HG02571 (cell line): ENCODE results near the gene LGALS8.
"Not testable (repeated sequence)": the region's sequence is repeated elsewhere in the genome, so short reads cannot be mapped to it uniquely, and the experiment has no call there.

Experiments
- ATAC-seq: cut with Tn5 transposase; IDR thresholded peaks from one replicate; pipeline ENCODE4 v1.9.1; 2021; ENCODE audit warnings: mild to moderate bottlenecking, moderate library complexity; ENCODE audit not compliant: unreplicated experiment

Gene LGALS8

DNA sequence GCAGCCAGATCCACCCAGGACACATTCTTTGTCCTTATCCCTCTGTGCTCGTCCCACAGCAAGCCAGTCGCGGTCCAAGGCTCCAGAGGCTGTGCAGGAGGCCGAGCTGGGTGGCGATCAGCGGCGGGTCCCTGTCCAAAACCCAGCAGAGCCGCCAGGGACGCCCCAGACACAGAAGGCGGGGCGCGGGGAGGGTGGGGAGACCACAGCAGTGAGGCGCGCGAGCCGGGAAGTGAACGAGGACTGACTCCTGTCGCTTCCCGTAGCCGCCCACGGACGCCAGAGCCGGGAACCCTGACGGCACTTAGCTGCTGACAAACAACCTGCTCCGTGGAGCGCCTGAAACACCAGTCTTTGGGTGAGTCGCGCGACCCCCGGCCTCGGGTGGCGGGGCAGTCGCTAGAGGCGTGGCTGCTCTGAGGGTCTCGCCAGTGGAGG lies at the start of gene LGALS8:
Gene LGALS8 (plus strand): TSS at position 279 of the 438 bp plus-strand sequence. CDS start 2,089 bp downstream, outside the sequence.
- ATAC-seq: peak; percentile 70

DNA sequence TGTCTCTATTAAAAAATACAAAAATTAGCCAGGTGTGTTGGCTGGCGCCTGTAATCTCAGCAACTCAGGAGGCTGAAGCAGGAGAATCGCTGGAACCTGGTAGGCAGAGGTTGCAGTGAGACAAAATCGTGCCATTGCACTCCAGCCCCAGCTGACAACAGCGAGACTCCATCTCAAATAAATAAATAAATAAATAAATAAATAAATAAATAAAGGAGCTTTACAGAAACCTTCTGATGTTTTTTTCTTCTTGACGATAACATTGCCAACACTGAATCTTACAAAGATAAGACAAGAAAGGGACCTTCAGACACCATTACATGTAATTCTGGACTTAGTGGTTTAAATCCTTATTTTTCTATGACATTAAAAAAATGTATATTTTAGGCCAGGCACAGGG lies 47.8 kb upstream of the LGALS8 start:
- ATAC-seq: no peak

DNA sequence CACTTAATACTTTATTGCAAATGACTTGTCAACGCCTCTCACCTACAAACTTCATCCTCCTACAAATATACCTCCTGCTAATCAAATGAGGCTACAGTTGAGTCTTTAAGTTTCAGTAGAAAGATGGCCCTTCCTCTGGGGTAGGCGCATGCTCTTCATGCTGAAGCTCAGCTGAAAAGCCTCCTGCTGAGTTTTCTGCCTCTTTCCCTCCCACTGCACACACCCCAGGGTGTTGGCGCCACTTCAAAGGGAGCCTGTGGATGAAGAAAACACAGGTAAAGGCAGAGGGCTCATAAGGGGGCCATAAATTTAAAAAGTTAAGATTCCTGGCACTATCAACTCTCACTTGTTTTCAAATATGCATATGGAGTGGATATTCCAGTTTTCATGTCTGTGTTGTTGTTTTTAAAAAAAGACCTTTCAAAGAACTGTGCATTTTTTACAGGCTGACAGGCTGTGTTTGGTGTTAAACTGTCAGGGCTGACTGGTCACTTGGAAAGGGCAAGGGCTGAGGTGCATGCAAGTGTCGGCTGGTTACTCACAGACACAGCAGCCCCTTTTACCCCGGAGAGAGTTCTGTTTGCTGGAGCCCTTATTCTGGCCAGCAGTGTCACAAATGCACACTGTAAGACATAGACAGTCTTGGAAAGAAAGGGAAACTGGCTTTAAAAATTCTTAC lies 42.9 kb upstream of the LGALS8 start:
- ATAC-seq: no peak

DNA sequence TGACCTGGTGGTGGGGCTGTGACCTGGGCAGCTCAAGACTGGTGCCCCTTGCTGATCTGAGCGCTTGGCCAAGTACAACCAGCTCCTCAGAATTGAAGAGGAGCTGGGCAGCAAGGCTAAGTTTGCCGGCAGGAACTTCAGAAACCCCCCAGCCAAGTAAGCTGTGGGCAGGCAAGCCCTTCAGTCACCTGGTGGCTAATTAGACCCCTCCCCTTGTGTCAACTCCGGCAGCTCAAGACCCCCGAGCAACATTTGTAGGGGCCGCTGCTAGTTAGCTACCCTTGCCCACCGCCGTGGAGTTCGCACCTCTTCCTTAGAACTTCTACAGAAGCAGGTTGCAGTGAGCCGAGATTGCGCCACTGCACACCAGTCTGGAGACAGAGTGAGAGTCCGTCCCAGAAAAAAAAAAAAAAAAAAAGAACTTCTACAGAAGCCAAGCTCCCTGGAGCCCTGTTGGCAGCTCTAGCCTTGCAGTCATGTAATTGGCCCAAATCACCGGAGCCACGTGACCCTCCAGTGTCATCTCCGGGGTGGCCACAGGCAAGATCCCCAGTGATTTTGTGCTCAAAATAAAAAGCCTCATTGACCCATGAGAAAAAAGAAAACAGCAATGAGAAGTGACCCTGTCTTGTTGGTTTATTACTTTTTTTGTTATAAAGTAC lies 39.3 kb upstream of the LGALS8 start:
- ATAC-seq: no peak

DNA sequence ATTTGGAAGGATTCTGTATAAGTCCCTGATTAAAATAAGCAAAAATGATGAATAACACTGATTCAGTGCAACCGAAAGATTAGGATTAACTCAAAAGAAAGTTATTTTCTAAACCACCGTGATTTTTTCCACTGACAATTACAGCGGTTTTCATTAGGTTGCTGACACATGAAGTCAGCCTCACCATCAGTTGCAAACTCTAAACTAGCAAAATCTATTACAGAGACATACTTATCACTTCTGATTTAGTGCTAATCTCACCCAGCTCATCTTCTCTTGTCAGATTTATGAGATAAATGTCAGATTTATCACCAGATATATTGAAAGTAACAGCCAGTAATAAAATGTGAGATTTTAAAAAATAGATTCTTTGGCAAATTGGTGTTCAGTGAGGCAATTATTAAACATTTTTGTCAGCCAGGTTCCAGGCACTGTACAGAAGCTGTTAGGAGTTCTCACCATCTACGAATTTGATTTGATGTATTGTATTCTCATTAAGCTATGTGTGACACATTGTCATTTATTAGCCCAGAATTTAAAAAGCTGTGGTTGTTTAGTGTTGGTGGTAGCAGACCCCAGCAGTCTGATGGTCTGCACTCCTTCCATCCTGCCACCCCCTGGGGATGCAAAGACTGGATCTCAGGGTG lies 37.3 kb upstream of the LGALS8 start:
- no peak for ATAC-seq

DNA sequence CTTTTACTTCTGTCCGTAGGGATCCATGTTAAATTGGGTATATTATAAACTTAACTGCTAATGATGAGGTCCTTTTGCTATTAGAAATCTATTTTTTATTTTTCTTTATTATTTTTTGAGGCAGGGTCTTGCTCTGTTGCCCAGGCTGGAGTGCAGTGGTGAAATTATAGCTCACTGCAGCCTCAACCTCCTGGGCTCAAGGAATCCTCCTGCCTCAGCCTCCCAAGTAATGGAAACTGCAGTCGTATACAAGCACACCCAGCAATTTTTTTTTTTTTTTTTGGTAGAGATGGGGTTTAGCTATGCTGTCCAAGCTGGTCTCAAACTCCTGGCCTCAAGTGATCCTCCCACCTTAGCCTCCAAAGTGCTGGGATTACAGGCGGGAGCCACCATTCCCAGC lies 34.6 kb upstream of the LGALS8 start:
- ATAC-seq: not testable (repeated sequence)

DNA sequence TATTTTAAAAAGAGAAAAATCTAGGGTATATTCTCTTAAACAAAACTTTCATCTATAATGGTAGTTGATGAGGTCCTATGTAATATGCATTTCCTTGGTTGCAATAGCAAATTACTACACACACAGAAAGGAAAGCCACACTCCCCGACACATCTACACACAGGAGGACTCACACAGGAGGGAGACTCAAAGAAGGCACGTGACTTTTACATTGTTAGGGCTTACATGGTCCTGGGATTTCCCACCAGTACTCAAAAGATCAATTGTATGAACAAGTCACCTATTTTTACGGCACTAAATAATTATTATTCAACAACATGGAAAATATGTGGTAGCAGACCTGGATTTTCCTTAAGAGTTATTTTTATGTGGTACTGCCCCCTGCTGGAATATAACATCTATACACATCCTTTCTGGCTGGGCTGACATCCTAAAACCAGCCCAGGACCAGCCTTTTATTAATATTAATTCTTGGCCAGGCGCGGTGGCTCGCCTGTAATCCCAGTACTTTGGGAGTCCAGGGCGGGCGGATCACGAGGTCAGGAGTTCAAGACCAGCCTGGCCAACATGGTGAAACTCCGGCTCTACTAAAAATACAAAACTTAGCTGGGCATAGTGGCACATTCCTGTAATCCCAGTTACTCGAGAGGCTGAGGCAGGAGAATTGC lies 33.9 kb upstream of the LGALS8 start:
- no peak for ATAC-seq

DNA sequence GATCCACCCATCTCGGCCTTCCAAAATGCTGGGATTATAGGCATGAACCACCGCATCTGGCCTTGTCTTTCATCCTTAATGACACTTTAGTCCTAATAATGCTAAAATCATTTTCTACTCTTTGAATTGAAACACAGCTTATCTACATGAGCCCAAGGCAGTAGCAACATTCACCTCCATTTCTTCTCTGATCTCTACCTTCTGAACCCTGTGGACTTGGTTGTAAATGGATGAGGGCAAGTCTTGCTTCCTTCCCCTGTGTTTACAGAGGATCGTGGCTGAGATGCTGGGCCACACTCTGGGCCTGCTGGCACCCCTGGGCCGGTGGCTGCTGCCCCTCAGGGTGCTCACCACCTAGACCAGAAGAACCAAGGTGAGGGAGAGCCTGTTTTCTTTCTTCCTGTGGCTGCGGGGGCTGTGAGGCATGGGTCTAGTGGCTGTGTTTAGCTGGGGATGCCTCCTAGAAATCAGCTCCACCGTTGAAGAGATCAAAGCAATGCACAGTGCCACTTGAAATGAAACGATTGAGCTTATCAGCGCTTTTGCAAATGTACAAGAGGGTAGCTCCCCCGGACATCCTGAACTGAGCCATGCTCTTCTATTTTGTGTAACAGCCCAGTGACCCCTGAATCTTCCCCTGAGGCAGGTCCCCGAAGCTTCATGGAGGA lies 32.2 kb upstream of the LGALS8 start:
- no peak for ATAC-seq

DNA sequence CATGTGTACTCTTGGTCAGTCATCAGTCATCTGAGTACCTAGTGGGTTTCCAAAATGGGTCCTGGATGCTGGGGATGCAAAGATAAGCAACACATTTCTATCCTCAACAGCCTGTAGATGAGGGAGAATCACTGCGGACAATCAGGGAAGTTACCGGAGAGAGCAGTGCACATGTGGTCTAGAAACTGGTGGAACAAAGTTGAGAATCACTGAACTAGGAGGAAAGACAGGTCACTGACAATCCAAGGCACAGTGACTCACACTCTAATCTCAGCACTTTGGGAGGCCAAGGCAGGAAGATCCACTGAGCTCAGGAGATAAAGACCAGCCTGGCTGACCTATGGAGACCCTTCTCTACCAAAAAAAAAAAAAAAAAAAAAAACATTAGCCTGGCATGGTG lies 31.4 kb upstream of the LGALS8 start:
- no peak for ATAC-seq

DNA sequence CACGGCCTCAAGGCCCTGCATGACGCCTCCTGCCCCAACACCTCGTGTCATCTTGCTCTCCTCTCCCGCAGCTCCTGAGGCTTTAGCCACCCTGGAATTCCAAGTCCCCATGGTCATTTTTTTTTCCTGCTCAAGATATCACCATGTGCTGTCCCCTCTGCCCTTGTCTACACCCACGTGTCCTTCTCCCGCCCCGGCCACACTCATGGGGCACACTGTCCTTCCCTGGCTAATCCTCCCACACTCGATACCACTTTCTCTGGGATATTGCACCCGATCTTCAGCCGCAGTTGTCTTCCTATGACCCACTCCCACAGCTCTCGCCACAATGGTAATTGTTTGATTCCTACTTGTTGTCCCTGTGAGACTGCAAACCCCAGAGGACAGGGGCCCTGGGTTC lies 29.7 kb upstream of the LGALS8 start:
- no peak for ATAC-seq

DNA sequence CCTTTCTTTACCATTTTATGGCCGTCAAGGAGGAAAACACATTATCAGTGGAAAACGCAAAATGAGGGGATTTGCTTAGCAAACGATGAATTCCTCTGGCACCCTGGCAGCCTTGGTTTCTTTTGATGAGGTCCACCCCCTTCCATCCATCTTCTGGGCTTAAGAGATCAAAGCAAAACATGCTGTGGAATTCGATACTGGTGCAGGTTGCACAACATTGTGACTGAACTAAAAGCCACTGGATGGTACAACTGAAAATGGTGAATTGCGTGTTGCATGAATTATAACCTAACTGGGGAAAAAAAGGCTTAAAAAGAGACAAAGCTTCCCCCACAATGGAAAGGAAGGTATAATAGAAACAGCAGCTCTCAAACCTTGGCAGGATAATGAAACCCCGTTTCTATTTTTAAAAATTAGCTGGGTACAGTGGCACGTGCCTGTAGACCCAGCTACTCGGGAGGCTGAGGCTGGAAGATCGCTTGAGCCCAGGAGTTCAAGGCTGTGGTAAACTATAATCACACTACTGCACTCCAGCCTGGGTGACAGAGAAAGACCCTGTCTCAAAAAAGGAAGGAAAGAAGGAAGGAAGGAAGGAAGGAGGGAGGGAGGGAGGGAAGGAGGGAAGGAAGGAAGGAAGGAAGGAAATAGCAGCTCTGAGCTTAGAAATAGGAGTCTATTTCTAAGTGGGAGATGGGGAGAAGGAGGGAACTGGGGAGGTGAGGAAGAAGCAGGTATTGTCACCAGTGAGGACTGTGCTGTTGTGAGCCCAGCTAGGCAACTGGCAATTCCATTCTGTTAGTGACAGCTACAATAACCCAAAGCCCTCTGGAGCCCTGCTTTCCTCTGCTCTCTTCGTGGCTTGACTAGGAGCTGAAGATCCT lies 29.0 kb upstream of the LGALS8 start:
- no peak for ATAC-seq

DNA sequence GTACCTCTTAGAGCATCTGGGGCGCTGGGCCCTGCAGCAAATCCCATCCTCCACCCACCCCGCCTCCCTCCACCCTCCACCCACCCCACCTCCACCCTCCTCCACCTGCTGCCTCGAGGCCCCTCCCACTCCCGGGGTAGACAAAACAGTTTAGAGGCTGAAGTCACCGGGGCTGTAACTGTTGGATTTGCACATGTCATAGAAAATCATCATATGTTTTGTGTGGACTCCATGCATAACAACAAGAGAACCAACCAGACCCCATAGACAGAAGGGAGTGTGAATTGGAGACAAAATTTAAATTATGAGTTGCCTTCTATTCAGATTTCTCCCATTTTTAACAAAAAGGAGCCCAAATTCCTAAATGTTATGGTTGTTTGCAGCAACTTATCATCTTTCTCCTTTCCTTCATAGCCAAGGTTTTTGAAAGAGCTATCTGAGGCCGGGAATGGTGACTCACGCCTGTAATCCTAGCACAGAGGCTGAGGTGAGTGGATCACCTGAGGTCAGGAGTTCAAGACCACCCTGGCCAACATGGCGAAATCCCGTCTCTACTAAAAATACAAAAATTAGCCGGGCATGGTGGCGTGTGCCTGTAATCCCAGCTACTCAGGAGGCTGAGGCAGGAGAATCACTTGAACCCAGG lies 28.2 kb upstream of the LGALS8 start:
- ATAC-seq: no peak

DNA sequence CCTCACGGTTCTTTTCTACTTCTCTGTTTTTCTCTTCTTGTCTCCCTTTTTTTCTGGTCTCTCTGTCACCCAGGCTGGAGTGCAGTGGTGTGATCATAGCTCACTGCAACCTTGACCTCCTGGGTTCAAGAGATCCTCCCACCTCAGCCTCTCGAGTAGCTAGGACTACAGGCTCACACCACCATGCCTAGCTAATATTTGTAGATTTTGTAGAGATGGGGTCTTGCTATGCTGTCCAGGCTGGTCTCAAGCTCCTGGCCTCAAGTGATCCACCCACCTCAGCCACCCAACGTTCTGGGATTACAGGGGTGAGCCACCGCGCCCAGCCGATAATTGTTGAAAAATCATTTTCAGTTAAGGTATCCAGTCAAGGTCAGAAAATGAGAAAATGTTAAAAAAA lies 25.9 kb upstream of the LGALS8 start:
- no peak for ATAC-seq

DNA sequence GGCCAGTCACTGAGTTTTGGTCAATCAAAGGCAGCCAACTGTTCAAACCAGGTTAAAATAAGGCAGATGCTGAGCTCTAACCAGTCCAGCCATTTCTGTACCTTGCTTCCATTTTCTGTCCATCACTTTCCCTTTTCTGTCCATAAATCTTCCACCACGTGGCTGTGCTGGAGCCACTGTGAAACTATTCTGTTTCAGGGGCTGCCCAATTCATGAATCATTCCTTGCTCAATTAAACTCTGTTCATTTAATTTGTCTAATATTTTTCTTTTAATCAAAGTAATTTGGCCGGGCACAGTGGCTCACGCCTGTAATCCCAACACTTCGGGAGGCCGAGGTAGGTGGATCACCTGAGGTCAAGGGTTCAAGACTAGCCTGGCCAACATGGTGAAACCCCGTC lies 22.7 kb upstream of the LGALS8 start:
- no peak for ATAC-seq

DNA sequence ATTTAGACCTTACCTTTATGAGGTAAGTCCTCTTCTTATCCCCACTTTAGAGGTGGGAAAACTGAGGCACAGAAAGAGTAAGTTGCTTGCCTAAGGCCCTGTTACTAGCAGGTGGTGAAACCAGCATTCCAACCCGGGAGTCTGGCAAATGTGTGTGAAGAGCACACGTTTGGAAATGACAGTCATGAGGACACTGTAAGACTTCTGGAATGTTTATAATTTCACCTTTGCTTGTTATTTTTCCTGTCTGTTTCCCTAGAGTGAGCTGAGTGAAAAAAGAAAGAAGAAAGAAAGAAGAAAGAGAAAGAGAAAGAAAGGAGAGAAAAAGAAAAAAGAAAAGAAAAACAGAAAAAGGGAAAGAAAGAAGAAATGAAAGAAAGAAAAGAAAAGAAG lies 21.2 kb upstream of the LGALS8 start:
- no peak for ATAC-seq

DNA sequence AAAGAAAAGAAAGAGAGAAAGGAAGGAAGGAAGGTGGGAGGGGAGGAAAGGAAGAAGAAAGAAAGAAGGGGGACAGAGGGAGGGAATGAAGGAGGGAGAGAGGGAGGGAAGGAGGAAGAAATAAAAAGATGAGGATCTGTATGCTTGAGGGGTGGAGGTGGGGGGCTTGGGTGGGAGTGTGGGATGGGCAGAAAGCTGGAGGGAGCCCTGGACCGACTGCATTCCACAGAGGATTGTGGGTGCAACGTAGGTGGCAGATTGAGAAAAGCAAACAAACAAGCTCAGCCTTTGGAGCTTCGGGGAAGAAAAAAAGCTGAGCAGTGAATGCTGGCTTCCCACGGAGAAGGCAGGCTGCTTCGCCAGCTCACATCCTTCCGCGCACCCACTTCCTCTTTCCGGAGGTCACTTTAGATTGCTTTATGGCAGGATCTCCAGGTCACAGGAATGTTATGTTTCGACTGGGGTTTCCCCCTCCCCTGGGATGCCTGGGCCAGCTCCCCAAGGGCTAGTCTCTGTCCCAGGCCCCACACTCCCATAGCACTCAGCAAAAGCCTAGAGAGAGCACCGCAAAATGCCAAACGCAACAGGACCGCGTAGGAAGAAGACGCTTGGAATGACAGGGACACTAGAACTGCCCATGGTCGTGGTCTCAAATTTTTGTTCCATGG lies 20.7 kb upstream of the LGALS8 start:
- no peak for ATAC-seq

DNA sequence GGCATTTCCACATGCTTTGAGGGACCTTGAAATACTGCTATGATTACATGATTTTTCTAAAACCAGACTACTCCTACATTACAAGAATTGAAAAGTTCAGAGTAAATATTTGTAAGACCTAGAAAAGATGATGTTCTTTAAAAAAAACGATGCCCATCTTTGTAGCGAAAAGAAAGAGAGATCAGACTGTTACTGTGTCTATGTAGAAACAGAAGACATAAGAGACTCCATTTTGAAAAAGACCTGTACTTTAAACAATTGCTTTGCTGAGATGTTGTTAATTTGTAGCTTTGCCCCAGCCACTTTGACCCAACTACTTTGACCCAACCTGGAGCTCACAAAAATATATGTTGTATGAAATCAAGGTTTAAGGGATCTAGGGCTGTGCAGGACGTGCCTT lies 19.4 kb upstream of the LGALS8 start:
- not testable (repeated sequence) for ATAC-seq

DNA sequence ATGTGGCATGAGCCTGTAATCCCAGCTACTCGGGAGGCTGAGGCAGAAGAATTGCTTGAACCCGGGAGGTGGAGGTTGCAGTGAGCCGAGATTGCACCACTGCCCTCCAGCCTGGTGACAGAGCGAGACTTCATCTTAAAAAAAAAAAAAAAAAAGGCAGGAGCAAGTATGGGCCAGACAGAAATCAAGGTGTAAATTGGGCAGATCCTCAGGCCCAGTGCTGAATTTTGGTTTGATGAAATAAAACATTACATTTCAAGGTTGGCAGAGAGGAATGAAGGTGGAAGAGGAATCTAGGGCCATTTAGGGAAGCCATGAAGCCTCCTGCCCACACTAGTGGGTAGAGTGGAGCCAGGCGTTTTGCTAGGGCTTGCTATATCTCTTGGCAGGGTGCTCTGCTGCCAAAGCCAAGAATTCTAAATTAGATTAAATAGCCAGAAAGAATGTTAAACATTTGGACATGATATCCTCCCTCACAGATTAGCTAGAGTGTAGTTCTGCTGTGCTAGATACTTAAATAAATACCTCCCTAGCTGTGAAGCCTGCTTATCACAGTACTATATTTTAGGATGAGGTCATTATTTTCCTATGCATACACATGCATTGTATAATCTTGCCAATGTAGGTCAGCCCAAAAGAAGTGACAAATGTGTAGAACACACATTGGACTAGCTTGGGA lies 16.6 kb upstream of the LGALS8 start:
- ATAC-seq: no peak
